Stimulated activated CD4-positive, alpha-beta T cell treated with anti-CD3 and anti-CD28 coated beads, Interleukin-1b, Interleukin-23, amount 100 ng/mL, for 24 hours (primary cell): ENCODE measurements around the gene SND1.

Source experiments
- DNase-seq, 4 experiments: peaks; one replicate each; pipeline ENCODE4 v3.0.0-alpha.2; 2020; ENCODE audit warnings: low read depth in 4 of 4, low spot score in 1 of 4

Gene SND1

DNA sequence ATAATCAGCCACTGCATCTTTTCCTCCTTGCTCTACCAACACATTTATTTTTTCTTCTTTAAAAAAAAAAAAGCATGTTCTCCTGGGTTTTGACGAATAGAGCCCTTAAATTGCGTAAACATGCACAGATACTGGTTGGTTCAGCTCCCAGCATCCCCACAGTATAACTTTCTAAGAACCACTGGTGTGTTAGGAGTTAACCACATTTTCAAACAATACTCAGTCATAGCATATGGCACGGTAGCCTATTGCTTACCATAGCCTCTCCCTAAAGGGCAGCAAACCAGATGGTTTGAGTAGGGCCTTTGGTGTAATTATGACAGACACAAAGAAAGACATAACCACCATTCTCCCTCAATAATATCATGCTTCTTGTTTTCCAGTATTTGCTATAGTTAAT is 234.3 kb downstream of the SND1 start:
- no peak for DNase-seq

DNA sequence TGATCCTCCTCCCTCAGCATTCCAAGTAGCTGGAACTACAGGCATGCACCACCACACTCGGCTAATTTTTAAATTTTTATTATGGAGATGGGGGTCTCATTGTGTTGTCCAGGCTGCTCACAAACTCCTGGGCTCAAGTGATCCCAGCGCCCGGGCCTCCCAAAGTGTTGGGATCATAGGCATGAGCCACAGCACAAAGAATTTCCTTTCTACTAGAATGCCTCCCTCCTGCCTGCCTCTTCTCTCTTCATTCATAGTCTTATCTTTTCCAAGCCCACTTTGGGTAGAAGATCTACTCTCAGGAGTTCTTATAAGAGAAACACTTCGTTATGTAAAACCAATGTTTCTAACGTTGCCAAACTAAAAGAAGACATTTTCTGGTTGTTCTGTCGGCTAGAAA is 235.1 kb downstream of the SND1 start:
- DNase-seq: no peak

DNA sequence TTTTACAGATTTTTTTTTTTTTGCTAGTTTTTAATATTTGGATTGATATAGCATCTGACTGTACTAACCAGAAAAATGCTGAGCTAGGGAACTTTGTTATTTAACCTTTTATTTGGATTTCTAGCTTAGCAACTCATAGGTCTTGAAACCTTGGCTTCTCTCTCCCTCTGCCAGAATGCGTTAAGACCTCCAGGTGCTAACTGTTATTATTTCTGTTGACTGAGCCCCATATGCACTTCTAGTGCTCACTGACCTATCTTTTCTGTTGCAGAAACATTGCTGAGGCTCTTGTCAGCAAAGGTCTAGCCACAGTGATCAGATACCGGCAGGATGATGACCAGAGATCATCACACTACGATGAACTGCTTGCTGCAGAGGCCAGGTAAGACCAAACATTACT is 235.6 kb downstream of the SND1 start:
- no peak for DNase-seq

DNA sequence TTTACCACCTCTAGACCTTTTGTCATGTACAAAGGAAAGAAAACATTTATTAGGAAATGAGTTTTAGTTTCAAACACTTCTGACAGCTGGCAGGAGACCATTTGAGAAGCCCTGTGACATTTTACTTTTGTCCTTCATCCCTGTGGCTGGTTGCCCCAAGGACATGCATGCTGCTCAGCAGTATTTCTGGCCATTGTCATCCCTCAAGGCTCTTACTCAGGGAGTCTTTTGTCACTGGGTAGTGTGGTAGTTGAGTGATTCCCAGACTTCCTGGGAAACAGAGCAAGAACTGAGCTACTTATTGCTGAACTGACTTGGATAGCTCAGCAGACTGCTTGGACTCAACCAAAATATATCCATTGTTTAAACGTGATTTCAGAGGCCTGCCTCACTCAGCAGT is 236.4 kb downstream of the SND1 start:
- DNase-seq: no peak

DNA sequence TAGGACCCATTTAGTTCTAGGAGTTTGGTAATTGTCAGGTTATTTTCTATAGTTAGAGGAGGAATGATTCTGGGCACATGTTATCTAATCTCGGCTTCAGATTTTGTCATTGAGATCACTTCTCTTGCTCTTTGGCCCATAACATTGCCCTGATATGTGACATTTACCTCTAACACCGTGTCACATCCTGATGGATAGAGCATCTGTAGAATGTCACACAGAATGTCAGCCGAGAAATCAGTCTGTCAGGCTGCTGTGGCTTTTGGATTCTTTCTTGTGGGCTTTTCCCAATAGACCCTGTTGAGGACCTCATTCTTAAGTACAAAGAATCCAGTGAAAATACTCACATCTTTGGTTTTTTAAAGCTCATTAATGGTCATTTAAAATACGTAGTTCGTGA is 236.8 kb downstream of the SND1 start:
- DNase-seq: no peak

DNA sequence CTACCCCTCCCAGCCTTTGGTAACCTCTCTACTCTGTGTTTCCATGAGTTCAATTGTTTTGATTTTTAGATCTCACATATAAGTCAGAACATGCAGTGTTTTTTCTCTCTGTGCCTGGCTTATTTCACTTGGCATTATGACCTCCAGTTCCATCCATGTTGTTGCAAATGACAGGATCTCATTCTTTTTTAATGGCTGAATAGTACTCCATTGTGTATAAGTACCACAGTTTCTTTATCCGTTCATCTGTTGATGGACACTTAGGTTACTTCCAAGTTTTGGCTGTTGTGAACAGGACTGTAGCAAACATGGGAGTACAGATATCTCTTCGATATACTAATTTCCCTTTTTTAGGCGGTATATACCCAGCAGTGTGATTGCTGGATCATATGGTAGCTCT is 237.7 kb downstream of the SND1 start:
- DNase-seq: no peak

DNA sequence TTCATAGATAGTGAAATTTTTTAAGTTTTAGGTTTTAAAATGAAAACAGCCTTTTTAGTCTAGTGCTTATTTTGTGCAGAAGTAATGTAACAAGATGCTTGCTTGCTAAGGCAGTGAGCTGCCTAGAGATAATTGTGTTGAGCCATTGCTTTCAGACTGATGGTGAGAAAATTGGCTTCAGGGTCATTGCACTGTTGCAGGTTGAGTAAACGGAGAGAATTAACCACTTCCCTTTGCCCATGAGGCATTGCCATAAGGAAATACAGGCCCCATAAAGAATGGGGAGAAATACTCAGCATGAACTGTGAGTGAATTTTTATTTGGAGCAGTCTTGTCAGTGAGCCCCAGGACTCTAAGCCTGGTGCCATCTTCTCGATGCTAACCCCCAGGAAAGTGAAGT is 238.7 kb downstream of the SND1 start:
- no peak for DNase-seq

DNA sequence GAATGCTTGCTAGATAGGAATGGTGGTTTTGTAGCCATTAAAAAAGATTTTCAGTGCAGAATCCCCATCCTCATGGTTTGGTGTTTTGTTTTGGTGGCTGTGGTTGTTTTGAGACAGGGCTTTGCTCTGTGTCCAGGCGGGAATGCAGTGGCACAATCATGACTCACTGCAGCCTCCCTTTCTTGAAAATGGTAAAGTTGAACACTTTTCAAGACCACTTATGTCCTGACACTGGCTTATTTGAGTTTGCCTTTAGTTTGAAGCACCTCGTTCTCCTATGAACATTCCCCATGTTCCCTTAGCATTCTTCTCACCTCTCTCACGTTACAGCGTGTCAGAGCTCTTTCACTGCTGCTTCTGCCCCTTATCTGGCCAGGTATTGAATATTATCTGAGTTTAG is 239.2 kb downstream of the SND1 start:
- no peak for DNase-seq

DNA sequence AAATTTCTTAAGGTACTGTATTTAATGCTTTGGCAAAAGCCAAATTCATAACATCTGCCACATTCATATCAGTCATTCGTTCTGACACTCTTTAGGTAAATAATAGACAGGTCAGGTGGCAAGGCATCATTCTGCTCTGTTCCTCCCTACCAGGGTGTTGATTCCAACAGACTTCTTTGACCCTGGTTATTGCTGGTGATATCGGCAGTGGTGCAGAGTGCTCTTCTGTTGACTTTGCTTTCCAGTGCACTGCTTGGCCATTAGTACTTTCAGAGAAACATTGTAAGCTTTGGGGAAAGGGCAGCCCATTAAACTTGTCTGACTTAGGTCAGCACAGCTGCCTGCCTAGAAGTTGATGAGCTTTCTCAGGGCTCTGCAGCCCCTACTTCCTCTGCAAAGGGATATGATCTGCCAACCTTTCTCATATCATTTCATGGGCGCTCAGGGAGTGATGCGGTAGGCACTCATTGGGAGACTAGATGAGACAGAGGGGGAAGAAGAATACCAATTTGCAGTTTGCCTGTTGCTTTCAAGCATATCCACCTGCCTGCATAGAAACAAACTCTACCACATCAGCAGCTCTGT is 240.0 kb downstream of the SND1 start:
- DNase-seq: no peak

DNA sequence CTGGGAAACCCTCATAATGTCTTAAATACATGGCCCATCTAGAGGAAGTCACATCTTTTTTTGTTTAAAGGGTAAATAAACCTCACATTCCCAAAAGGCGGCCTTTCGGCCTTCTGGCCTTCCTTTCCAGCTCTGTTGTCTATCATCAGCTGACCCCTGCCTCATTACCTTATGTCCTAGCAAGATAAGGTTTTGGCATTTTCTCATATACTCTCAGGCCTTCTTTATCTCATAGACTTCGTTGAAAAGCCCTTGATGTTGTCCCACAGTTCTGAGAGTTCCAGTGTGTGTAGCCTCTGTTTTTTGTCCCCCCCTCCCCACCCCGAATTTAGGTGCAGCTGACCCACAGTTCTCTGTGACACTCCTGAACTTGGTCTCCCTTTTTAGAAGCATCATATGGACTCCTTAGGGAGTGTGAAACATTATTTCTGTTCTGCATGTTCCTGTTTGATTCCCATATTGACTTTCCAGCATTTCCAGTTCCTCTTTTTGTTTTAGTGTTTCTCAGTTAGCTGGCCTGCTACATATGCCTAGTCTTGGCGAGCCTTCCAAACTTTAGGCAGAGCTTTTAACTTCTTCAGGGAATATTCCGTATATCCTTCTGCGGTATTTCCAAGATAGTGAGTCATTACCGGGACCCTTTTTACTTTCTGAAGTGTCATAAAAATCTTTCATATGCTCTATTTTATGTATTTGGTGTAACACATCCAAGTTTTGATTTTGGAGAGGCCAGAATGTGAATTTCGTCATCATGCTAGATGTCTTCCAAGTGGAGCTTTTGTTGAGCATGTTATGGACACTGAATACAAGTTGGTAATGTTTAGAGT is 240.7 kb downstream of the SND1 start:
- DNase-seq: no peak

DNA sequence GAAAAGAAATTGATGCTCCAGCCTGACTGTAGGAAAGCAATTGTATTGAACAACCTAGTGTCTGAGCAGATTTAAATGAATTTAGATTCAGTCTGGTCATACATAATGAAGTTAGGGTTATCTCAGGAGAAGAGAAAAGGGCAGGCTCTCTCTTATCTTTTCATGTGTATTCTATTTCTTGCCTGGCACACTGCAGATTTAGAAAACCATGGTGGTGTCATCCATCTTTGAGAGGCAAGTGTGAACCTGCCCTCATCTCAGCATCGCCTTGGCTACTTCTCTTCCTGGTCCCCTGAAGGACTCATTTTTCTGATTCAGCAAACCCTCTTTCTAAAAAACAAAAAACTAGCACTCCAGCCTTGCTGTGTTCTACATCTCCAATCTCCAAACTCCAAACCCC is 241.6 kb downstream of the SND1 start:
- DNase-seq: no peak

DNA sequence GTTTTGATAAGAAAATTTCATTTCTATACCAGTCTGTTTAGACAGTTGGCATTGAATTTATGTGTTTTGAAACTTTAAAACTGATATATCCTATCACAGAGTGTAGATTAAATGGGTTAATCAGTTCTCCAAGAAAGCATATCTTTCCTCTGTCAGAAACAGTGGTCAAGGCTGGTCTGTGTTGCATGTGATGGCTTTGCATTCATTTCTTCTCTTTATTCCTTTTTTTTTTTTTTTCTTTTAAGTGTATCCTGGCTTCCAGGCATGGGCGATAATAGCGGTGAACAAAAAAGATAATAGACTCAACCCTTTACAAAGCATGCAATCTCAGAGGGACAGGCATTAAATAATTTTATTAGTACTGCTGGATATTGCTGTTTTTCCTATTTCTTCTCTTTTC is 242.6 kb downstream of the SND1 start:
- DNase-seq: no peak

DNA sequence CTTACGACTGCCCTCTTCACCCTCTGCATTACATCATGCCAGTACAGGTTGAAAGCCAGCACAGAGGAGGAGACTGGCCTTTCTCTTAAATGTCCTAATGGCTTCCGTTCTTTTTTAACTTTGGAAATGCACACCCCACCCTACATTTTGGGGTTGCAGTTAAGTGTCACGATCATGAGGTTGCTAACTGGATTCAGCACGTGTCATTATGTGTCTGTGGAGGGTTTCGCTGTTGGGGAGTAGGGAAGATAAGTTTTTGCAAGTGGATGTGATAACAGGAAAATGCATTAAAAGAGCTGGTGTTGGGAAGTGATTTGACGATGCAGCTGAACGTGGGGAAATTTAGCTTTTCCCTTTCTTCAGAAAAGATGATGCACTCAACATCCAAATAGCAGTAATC is 243.4 kb downstream of the SND1 start:
- no peak for DNase-seq

DNA sequence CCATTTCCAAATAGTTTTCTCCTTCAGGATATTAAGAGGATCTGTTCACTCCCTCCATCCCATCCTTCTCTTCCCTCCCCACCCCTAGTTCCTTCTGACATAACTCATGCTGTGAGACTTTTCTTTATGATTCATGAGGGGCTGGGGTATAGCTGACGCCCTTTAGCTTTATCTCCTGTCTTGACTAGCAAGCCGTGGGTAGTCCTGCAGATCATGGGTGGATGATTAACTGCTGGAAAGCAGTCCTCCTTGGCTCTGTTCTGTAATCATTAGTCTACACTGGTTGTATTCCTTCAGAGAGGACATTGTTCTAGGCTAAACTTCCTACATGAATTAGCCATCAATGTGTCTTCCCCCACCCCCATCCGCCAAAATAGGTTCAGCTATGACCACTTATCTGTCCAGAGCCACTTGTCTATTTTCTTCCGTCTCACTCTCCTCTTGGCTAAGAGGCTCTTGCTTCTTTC is 243.9 kb downstream of the SND1 start:
- DNase-seq: no peak

DNA sequence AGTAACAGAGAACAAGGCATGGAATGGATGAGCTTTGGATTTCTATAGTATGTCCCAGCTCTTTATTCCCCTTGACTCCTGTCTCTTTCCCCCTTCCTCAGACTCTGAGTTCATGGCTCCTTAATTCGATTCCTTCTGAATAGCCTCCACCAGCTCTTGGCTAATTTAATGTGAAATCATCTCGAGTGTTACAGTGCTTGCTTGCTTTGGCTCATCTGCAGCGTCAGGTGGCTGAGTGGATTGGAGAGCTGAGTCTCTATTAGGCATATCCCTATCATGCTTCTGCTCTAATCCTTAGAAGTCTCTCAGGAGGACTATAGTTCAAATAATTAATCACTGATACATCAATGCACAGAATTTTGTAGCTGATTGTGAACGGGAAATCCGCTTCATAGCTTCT is 244.7 kb downstream of the SND1 start:
- no peak for DNase-seq

DNA sequence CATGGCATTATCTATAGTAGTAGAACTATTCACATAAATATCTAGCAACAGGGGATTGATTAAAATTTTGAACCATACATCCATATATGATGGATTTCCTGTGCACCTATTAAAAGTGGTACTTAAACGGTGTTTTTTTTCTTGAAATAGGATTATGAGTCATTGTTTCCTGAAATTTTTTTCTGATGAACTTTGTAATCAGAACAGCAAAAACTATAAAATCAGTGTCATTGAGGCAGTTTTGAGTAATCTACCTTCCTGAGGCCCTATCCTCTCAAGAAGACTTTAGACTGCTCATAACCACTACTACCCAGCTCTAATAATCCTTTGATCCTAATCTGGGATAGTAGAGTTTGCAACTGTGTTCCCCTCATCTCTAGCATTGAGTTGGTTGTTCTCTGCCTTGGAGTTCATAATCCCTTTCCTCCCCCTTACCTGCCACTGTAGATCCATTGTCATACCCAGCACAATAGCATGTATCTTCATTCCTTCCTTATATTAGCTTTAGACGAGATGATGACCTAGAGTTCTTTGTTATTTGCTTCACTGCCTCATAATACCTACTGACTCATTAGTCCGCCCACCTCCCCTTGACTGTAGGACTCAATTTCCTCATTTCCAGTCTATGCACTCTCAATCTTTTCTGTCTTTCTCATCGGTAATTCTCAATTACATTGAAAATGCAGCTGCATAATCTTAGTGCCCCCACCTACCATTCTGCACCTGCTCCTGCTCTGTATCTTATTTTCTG is 245.9 kb downstream of the SND1 start:
- DNase-seq: peak in 2 of 4 experiments; percentile 15 to 18

DNA sequence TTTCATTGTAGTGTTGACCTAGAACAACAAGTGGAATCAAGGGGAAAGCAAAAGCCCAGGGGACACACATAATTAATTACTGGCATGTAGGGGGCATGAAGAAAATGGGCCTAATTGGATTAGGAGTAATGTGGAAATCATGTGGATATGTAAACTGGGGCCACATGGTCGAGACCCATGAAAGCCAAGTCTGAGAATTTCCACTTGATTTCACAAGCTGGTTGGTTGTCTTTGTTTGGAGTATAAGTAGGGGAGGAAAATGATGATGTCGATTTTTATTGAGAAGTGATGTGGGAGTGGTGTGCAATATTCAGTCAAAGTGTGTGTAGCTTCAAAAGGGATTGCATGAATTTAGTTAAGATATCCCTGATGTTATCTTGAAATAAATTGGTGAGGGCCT is 247.4 kb downstream of the SND1 start:
- DNase-seq: no peak

DNA sequence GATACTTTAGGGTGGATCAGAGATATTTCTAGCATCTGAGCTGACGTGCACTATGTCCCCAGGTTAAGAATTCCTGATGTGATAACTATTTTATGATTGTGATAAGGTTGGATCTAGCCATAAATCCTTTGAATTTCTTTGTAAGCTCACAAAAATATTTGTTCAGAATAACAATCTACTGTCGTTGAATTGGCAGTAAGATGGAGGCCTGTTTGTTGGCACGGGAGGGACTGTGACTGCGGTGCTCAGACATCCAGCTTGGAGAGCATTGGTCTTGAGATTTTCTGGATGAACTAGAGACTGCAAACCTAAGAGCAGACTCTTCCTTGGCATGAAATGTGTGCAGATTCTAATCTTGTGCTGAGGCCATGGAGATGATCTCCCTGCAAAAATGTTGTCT is 248.1 kb downstream of the SND1 start:
- DNase-seq: no peak

DNA sequence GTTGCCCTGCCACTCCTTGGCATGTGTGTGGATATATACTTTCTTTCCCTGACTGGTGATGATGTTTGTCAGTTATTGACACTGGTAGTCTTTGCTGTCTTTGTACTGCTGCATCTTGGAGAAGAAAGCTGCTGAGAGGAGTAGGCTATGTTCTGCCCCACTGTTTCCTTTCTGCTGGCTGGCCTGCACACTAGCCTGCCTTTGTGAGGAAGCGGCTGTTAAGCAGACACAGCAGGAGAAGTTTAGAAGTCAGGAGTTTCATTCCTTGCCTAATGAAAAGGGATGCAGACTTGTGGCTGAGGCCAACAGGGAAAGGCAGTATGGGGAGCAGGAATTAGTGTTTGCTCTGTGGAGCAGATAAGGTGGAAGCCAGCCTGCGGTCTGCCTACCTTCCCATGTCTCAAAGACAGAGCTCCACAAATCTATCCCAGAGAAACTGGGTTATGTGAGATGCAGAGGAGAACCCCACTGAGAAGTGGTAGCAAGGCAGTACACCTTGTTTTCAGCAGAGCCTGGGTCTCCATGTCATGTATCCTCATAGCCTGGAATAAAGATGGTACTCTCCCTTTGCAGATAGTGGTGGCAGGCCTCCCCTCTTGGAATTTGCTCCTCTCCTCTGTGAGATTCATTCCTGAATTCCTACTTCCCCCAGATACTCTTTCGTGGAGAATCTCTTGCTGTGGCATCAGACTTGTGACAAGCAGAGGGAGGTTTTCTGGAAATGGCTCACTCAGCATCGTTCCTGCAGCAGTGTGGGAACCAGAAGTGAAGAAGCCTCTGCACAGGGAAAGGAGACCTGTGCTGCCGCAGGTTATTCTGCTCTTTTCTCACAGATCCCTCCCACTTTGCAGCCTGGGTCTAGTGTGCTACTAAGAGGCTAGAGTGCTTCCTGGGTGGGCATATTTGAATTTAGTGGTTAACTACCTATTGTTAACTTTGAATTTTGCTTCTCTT is 249.0 kb downstream of the SND1 start:
- DNase-seq: no peak

DNA sequence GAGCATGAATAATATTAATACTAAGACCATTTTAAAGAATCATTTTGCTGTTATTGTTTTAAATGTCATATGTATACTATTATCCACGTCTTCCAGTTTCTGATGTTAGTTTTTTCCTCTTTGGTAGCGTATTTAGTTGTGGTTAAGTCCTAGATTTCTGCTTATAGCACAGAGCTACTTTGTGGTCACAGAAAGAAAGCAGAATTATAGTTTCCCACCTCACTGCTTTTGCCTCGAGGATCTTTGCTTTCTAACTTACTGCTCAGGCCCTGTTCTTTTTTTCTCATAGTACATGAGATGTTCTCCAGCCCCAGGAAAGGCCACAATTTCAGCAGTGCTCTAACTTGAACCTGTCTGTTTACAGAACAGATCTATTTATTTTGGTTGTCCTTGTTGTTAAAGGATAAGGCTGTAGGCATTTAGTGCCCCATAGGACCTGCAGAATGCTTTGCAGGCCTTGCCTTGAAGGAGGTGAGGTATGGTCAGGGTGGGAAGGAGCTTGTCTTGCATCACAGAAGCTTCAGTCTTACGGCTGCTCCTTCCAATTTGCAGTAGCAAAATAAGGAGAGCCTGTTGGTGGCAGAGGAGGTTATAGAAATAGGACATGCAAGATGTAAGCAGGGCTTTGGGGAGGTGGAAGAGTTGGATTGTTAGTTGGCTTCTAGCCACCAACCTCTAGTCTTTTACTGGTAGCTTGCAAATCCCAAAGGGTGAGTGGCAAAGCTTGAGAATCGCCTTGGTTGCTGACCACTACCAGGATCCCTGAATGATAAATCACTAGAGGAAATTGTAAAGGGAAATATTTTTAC is 250.1 kb downstream of the SND1 start:
- no peak for DNase-seq
